HG02763 (cell line): ENCODE data around the gene DAP.
A peak's percentile ranks its signal among the peaks of the same experiment; 100 is the strongest.
"Not testable (repeated sequence)": the region's sequence is repeated elsewhere in the genome, so short reads cannot be mapped to it uniquely, and the experiment has no call there.

ENCODE experiments used
- ATAC-seq: cut with Tn5 transposase; IDR thresholded peaks from one replicate; pipeline ENCODE4 v1.9.1; 2021; ENCODE audit warnings: mild to moderate bottlenecking, moderate library complexity; ENCODE audit not compliant: unreplicated experiment

DAP gene

DNA sequence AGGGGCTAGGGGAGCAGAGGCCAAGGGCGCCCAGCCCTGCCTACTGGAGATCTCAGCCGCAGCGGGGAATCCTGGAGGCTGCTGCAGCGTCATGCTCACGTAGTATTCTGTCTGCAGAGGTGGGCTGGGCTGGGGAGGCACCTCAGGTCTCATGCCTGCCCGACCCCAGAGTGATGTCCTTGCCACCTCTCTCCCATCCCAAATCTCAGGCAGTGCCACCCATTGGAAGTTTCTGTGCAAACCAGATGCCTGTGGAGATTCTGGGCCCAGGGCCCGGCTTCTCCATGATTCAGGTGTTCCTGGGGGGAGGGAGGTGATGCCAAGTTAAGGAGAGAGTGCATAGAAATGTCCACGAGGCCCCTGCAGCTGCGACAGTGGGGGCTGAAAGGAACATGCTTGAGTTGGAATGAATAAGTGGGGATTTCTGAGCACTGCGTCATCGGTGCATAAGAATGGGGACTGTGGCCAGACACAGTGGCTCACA is 125.1 kb downstream of the DAP start:
- no peak for ATAC-seq

DNA sequence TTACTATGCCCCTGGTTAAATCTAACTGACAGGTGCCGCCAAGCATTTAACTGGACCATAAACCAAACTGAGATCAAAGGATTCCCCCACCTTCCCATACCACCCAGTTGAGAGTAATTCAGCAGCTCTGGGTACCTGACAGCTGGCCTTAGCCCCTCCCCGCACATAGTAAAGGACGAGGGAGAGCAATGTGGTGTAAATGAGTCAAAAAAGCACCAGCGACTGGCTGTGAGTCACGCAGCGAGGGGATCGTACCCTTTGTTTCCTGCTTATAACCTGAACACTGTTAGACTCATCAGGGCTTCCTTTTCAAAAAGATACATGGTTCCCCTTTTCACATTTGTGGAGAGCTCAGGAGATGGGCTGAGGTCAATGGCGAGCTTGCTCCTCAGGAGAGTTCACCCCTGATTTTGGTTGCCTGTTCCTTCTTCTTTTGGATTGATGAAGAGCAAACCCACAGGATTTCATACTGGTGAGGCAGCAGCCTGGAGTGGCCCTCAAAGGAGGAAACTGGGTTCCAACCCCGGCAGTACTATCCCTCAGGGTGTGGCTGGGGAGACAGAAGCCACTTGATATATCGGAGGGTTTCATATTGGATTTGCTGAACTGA is 125.7 kb downstream of the DAP start:
- ATAC-seq, result peak; percentile 50

DNA sequence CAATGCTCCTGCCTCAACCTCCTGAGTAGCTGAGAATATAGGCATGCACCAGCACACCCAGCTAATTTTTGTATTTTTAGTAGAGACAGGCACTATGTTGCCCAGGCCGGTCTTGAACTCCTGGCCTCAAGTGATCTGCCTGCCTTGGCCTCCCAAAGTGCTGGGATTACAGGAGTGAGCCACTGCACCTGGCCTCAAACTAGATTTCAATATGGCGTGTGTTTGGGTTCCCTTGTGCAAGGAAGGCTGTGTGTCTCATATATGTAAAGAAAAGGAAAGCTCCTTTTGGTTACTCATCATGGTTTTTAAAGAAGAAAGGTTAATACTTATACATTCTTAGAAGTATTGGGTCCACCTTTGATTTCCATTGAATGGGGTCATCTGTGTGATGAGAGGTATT is 126.5 kb downstream of the DAP start:
- ATAC-seq, result no peak

DNA sequence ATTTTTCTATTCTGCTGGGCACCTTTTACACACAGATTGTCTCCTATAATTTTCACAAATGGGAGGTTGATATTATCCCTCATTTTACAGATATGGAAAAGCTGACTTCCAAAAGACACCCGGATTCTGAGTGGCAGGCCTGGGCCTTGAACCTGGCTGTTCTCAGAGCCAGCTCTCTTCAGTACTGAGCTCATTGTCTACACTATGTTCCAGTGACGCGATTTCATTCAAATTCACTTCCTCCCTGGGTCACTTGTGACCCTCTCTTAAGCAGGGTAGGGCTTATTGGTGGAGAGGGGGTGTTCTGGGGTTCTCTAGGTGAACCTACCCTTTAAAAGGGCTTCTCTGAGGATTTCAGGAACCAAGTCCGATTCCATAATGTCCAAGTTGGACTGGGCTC is 127.0 kb downstream of the DAP start:
- ATAC-seq, result no peak

DNA sequence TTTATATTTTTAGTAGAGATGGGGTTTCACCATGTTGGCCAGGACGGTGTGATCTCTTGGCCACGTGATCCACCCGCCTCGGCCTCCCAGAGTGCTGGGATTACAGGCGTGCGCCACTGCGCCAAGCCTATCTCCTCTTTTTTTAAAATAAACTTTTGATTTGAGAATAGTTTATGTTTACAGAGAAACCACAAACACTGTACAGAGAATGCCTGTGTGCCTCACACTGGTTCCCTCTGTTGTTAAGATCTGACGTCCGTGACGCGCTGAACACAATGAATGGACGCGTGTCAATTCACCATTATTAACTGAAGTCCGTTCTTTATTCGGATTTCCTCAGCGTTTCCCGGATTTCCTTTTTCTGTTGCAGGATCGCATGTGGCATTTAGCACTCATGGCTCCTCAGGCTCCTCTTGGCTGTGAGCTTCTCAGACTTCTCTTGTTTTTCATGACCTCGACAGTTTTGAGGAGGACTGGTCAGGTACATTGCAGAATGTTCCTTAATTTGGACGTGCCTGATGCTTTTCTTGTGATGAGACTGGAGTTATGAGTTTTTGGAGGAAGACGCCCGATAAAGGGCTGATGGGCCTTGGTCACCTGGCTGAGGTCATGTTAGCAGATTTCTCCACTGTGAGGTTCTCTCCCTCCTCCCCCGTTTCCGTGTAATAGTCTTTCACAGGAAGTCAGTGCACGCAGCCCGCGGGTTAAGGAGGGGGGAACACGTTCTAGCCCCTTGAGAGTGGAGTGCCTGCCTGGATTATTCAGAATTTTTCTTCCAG is 127.6 kb downstream of the DAP start:
- ATAC-seq, result no peak

DNA sequence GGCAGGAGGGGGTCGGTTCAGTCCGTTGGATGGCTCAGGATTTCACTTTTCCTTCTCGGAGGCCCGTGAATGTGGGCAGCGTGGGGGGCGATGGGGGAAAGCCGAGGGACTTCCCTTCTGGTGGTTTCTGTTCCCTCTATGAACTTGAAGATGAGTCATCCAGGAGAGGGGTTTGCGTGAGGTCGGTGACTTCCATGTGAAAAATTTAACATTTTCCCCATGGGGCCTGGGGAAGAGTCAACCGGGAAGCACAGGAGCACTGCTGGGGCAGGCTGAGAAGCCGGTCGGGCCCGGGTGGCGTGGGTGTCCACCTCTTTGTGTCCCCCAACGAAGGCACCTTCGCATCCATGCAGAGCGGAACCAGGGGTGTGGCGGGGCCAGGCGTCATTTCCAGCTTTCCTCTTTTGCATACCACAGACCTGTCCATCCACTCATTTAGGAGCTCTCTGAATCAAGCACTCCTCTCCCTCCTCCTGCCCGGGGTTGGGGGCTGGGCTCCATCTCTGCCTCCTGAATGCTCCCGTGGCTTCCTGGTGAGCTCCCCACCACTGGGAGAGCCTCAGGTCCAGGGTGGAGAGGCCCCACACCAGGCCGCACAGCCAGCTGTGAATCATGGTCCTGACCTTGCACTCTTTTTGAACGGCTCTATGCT is 128.8 kb downstream of the DAP start:
- ATAC-seq, result peak; percentile 47

DNA sequence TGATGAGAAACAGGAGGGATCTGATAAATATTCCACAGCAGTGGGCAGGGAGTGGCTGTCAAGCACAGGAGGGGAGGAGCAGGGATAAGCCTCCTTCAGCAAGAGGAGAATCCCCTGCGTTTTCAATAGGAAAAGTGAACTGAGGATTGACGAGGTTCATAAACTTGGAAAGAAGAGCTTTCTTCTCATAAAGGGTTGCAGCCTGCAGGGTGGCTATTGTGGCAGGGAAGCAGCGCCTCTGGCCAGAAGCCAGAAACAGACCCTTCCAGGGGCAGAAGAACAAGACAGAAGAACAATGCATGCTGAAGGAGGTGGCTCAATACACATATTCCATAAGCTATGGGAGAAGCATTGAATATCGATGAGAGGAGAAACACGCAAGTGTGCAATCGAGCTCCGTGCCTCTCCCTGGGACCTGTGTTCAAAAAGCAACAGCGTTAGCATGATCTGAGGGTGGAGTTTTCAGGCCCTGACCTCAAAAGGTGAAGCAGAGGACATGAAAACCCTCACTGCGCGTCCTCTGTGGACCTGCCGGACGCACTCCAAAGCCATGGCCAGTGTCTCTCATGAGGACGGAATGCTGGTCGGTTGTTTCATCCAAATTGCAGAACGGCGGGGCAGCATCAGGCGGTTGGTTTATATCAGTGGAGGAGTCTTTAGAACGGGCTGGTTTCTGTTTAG is 129.6 kb downstream of the DAP start:
- peak; percentile 3 for ATAC-seq

DNA sequence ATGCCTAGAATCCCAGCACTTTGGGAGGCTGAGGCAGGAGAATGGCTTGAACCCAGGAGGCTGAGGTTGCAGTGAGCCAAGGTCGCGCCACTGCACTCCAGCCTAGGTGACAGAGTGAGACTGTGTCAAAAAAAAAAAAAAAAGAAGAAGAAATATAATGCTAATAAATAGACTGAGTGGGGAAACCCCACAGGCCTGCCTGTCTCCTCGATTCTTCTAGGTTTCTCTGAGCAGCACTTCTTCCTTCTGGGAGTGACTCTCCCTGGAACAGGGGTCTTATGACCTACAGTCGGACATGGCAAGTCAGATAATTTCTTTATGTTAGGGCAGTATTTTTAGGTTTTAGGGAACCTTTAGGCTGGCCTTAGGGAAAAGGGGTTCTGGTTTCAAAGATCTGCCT is 130.3 kb downstream of the DAP start:
- not testable (repeated sequence) for ATAC-seq

DNA sequence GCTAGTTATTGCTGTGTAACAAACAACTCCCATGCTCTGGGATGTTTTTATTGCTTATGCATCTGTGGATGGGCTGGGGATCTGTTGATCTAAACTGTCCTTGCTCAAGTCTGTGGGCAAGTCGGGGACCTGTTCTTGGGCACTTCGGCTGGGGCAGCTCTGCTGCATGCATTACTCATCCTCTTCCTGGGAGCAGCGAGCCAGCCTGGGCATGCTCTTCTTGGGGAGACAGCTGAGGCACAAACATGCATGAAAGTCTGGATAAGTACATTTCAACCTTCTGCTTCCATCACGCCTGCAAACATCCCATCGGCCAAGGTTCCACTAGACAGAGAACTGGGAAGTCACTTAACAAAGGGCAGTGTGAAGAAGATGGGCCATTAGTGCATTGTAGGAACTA is 130.9 kb downstream of the DAP start:
- ATAC-seq, result no peak

DNA sequence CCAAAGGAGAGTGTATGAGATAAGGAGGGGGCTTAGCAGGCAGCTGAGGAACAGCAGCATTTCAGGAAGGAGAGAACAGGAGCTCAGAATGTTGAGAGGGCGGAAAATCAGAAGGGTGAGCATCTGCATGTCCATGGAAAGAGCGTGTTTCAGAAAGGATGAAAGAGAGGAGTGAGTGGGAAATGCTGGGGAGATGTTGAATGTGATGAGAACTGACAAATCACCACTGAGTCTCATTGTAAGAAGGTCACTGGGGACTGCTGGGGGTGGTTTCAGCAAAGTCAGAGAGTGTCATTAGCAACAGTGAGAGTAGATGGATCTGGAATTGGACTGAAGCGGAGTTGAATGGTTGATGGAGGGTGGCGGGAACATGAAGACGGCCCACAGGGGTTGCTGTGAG is 131.4 kb downstream of the DAP start:
- ATAC-seq, result no peak
